ENCODE results near the gene ZBTB7B. TPM values are rescaled to one million over a fixed set of nuclear protein-coding genes. Genes with fewer than 3 reads are reported as not detected.

The ZBTB7B gene
- total RNA-seq, 1 donor from 2014 or later: 24.6 TPM

- no peak for DNase-seq (ENCODE audit: low read depth)
Measured at GRCh38 chr1:155014709-155015508, 12.3 kb downstream of the ZBTB7B start.

- no peak for DNase-seq (ENCODE audit: low read depth)
Measured at GRCh38 chr1:155015527-155016230, 13.1 kb downstream of the ZBTB7B start.

GRCh38 chr1:155016231-155016831 lies 13.7 kb downstream of the ZBTB7B start:
- DNase-seq (ENCODE audit: low read depth): no peak

GRCh38 chr1:155017041-155017945 lies 14.7 kb downstream of the ZBTB7B start:
- DNase-seq (ENCODE audit: low read depth): peak; percentile 88

- no peak for DNase-seq (ENCODE audit: low read depth)
Measured at GRCh38 chr1:155017946-155018316, 15.3 kb downstream of the ZBTB7B start.

- no peak for DNase-seq (ENCODE audit: low read depth)
Measured at GRCh38 chr1:155018617-155019348, 16.2 kb downstream of the ZBTB7B start.

- no peak for DNase-seq (ENCODE audit: low read depth)
Measured at GRCh38 chr1:155019377-155020245, 17.0 kb downstream of the ZBTB7B start.

GRCh38 chr1:155022136-155022926 lies 19.7 kb downstream of the ZBTB7B start:
- no peak for DNase-seq (ENCODE audit: low read depth)

- no peak for DNase-seq (ENCODE audit: low read depth)
Measured at GRCh38 chr1:155022927-155023236, 20.3 kb downstream of the ZBTB7B start.

- DNase-seq (ENCODE audit: low read depth): no peak
Measured at GRCh38 chr1:155023627-155024026, 21.0 kb downstream of the ZBTB7B start.

GRCh38 chr1:155024315-155024714 lies 21.7 kb downstream of the ZBTB7B start:
- no peak for DNase-seq (ENCODE audit: low read depth)

- no peak for DNase-seq (ENCODE audit: low read depth)
Measured at GRCh38 chr1:155026154-155026553, 23.6 kb downstream of the ZBTB7B start.

GRCh38 chr1:155026588-155026987 lies 24.0 kb downstream of the ZBTB7B start:
- no peak for DNase-seq (ENCODE audit: low read depth)

- no peak for DNase-seq (ENCODE audit: low read depth)
Measured at GRCh38 chr1:155029513-155030242, 27.1 kb downstream of the ZBTB7B start.

- no peak for DNase-seq (ENCODE audit: low read depth)
Measured at GRCh38 chr1:155030243-155030795, 27.7 kb downstream of the ZBTB7B start.

GRCh38 chr1:155030899-155031298 lies 28.3 kb downstream of the ZBTB7B start:
- no peak for DNase-seq (ENCODE audit: low read depth)

GRCh38 chr1:155032886-155033285 lies 30.3 kb downstream of the ZBTB7B start:
- DNase-seq (ENCODE audit: low read depth): no peak

GRCh38 chr1:155033524-155033923 lies 30.9 kb downstream of the ZBTB7B start, which contains the start of the genes DCST1 and DCST2:
Gene DCST1 (plus strand): TSS chr1:155033824. CDS start chr1:155034037, 213 bp downstream.
Gene DCST2 (minus strand): TSS chr1:155033781. CDS start chr1:155033701, 80 bp downstream.
- DNase-seq (ENCODE audit: low read depth): no peak
